ENCODE data around the gene PEX1.
"Not testable (repeated sequence)": the region's sequence is repeated elsewhere in the genome, so short reads cannot be mapped to it uniquely, and the experiment has no call there.

Gene PEX1

DNA sequence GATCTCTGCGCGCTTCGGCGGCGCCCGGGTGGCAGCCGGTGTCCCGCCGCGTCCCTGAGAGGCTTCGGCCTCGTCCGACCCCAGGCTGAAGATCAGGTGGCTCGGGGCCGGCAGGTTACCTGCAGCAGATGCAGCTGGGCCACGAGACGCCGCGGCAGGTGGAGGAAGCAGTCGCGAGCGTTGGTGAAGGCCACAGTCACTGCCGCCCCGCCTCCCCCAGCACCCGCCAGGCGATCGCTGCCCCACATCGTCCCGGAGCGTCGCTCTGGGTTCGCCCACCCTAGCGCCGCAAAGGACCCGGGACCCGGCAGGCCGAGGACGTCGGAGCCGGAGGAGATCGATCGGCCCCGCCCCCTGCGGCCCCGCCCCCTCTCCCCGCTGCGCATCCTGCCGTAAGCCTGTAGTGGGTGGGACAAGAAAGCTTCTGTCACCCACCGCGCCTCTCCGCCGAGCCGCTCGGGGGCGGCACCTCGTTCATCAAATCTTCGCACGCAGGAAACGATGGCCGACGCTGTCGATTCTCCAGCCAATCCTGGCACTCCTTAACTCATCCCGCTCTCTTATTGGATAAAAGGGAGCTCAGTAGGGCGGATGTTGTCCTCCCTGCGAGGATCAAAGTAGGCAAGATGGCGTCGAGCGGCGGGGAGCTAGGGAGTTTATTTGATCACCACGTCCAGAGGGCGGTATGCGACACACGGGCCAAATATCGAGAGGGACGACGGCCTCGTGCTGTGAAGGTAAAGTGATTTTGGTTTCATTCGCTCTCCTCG lies at the start of gene PEX1, which contains the start of gene RBM48:
Gene PEX1, minus strand, starts transcription at position 333 of the 770 bp plus-strand sequence. Its CDS starts 85 bp downstream, at position 248.
Gene RBM48, plus strand, starts transcription at position 608 of the 770 bp plus-strand sequence. Its CDS starts 19 bp downstream, at position 627.
- DNase-seq (ENCODE audit: low read depth) = peak; percentile 89

DNA sequence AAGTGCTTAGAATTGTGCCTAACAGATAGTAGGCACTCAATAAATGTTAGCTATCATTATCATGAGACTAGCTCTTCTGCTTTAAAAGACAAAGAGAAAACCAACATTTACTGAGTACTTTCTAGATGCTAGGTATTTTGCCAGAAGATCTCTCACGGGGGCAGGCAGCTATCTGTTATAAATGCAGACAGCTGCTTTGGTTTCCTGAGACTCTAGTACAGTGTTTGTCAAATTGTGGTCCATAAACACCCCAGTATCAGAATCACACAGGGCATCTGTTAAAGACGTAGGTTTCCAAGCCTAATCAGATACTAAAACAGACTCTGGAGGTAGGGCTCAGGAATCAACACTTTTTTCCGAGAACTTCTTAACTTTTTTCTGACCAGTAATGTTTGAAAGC lies 48.0 kb upstream of the PEX1 start:
- DNase-seq (ENCODE audit: low read depth) = no peak

- no peak for DNase-seq (ENCODE audit: low read depth)
Measured at GRCh38 chr7:92569137-92569536, 40.8 kb upstream of the PEX1 start.

GRCh38 chr7:92567460-92567859 lies 39.1 kb upstream of the PEX1 start:
- DNase-seq (ENCODE audit: low read depth) = no peak

- no peak for DNase-seq (ENCODE audit: low read depth)
Measured at GRCh38 chr7:92563345-92563744, 35.0 kb upstream of the PEX1 start.

- DNase-seq (ENCODE audit: low read depth) = no peak
Measured at GRCh38 chr7:92560602-92561001, 32.3 kb upstream of the PEX1 start.

DNA sequence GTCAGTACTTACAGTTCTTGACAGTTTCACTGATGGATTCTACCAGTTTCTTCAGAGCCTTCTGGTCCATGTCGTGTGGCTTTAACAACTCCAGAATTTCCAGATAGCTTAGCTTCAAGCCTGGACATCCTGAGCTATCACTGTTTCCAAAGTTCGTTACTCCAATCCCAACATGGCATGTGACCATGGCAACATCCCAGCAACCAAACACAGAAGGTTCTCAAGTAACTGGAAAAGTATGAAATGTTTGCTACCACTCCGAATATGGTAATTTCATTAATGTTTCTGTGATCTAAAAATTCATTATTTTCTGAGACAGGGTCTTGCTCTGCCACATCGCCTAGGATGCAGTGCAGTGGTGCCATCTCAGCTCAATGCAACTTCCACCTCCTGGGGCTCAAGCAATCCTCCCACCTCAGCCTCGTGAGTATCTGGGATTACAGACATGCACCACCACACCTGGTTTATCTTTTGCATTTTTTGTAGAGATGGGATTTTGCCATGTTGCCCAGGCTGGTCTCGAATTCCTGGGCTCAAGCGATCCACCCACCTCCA lies 29.6 kb upstream of the PEX1 start:
- no peak for DNase-seq (ENCODE audit: low read depth)

DNA sequence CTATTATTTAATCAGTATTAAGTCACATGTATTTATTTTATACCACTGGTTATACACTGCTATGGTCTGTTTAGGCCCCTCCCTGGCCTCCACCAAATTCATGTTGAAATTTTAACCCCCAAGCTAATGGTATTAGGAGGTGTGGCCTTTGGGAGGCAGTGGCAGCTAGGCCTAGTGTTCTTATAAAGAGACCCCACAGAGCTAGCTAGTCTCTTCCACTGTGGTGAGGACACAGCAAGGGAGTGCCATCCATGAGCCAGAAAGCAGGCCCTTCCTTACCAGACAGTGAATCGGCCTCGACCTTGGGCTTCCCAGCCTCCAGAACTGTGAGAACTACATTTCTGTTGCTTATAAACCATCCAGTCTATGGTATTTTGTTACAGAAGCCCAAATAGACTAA lies 28.9 kb upstream of the PEX1 start:
- DNase-seq (ENCODE audit: low read depth) = no peak

DNA sequence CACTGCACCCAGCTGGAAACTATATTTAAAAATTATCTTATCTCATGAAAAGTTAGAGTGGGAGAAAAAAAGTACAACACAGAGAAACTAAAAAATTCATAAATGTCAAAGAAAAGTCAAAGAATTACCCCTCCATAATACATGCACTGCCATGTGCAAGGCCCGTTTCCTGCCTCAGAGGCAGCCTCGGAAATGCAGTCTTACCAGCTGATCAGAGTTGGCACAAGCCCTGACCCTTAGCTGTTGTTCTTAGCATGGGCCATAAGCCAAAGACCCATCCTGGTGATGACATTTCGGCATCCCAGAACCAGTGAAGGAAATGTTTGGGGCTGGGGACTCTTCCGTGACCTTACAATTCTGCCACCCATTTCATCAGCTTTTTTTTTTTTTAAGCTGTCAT lies 21.9 kb upstream of the PEX1 start:
- DNase-seq (ENCODE audit: low read depth) = no peak

GRCh38 chr7:92547579-92547978 lies 19.3 kb upstream of the PEX1 start:
- no peak for DNase-seq (ENCODE audit: low read depth)

GRCh38 chr7:92546856-92547497 lies 18.7 kb upstream of the PEX1 start:
- no peak for DNase-seq (ENCODE audit: low read depth)

DNA sequence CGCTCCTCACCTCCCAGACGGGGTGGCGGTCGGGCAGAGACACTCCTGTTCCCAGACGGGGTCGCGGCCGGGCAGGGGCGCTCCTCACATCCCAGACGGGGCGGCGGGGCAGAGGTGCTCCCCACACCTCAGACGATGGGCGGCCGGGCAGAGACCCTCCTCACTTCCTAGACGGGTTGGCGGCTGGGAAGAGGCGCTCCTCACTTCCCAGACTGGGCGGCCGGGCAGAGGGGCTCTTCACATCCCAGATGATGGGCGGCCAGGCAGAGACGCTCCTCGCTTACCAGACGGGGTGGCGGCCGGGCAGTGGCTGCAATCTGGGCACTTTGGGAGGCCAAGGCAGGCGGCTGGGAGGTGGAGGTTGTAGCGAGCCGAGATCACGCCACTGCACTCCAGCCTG lies 16.8 kb upstream of the PEX1 start:
- not testable (repeated sequence) for DNase-seq (ENCODE audit: low read depth)

- DNase-seq (ENCODE audit: low read depth) = not testable (repeated sequence)
Measured at GRCh38 chr7:92543542-92543941, 15.2 kb upstream of the PEX1 start.

GRCh38 chr7:92534572-92534971 lies 6.3 kb upstream of the PEX1 start:
- DNase-seq (ENCODE audit: low read depth) = no peak

GRCh38 chr7:92528958-92529264 lies 591 bp upstream of the PEX1 start:
- DNase-seq (ENCODE audit: low read depth) = no peak

DNA sequence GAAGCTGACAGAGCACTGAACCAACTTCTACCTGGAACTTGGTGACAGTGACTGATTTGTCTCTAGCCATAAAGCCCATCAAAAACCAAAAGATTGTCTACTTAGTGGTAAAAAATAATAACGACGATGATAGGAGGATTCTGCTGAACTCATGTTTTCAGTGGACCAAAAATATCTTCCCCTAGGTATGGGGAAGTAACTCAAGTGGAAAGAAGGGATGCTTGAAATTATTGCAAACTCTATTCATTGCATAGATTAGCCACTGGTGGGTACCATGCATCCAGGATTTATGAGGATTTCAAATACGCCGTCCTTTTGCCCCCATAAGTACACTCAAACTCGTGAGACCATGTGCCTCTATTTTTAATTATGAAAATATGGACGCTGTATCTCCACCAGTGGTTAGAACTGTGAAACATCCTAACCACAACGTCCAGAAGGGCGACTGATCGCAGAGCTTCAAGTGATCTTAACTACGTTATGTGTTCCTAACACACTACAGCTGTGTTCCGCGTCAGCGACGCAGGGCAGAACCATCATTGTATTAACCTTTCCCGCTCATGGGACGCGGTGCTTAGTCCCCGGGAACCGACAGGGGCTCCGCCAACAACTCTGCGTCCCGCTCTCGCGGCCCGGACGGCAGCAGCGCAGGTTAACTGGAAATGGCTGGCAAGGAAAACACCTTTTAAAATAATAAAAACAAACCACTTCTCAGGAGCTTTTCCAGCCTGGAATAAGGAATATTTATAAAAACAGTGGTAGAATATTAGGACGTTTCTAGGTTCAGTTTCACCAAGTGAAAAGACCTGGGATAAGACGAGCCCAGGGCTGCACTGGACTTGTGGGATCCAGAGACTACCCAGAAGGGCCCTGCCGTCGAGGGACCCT lies 776 bp downstream of the PEX1 start:
- peak; percentile 8 for DNase-seq (ENCODE audit: low read depth)

GRCh38 chr7:92523110-92523509 lies 5.2 kb downstream of the PEX1 start:
- no peak for DNase-seq (ENCODE audit: low read depth)

GRCh38 chr7:92520024-92520423 lies 8.3 kb downstream of the PEX1 start:
- DNase-seq (ENCODE audit: low read depth) = no peak

DNA sequence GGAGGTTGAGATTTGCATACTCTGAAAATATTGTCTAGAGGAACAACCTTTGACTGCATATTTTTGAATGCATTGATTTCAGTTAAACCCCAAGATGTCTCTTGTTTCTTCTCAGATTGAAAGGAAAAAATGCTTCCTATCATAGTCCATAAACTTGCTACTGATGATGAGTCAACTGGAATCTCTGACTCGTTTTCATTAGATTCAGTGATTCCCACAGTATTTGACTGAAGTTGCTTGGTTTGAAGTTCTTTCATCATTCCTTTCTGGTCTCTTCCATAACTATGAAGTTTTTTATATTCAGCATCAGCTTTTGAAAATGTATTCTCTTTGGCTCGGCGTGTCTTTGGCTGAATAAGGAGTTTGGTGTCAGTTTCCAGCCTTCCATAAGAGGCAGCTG lies 10.7 kb downstream of the PEX1 start:
- DNase-seq (ENCODE audit: low read depth) = no peak

- DNase-seq (ENCODE audit: low read depth) = no peak
Measured at GRCh38 chr7:92513167-92513902, 15.0 kb downstream of the PEX1 start.

GRCh38 chr7:92508946-92509345 lies 19.4 kb downstream of the PEX1 start:
- DNase-seq (ENCODE audit: low read depth) = no peak

DNA sequence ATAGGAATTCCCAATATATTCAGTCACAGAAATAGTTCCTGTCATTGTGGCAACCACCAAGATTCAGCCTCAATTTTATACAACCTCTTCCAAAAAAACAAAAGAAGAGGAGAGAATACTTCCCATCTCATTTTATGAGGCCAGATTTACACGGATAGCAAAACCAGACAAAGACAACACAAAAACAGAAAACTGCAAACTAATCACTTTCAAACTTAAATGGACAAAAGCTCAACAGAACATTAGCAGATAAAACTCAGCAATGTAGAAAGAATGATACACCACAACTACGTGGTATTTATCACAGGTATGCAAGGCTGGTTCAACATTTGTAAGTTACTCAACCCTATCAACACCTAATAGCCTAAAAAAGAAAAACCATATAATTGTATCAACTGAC lies 22.0 kb downstream of the PEX1 start:
- DNase-seq (ENCODE audit: low read depth) = no peak
